ENCODE results near the gene RPRD1B. TPM values are rescaled to one million over a fixed set of nuclear protein-coding genes. Genes with fewer than 3 reads are reported as not detected.

RPRD1B gene
- total and polyA plus RNA-seq, 2 of the 13 experiments (the other 11 are each of a cell fraction or from before 2014, with no cell fraction given) = 31.1 to 41.5 TPM

GRCh38 chr20:38126932-38127621 lies 93.5 kb downstream of the RPRD1B start (continued):
- TF ChIP-seq DZIP1 (CRISPR knock-in tag; IDR thresholded peaks at IDR 0.05) = no peak
- TF ChIP-seq ZBTB7B (CRISPR knock-in tag; IDR thresholded peaks at IDR 0.05) = no peak
- TF ChIP-seq NBN (conservative IDR thresholded peaks at IDR 0.05) = no peak
- TF ChIP-seq HNF4G (IDR thresholded peaks at IDR 0.05; ENCODE audit: borderline replicate concordance, low read depth, low read length) = no peak
- no peak for TF ChIP-seq HNF4G (CRISPR knock-in tag; IDR thresholded peaks at IDR 0.05; ENCODE audit: borderline replicate concordance, low read depth)
- TF ChIP-seq BCL3 (CRISPR knock-in tag; IDR thresholded peaks at IDR 0.05) = no peak
- no peak for TF ChIP-seq ZNF687 (CRISPR knock-in tag; IDR thresholded peaks at IDR 0.05)
- no peak for TF ChIP-seq ZNF460 (CRISPR knock-in tag; IDR thresholded peaks at IDR 0.05; ENCODE audit: borderline replicate concordance)
- no peak for TF ChIP-seq ZMYM4 (CRISPR knock-in tag; IDR thresholded peaks at IDR 0.05)
- TF ChIP-seq PHF8 (CRISPR knock-in tag; IDR thresholded peaks at IDR 0.05) = no peak
- no peak for TF ChIP-seq ZNF580 (CRISPR knock-in tag; IDR thresholded peaks at IDR 0.05; ENCODE audit: borderline replicate concordance, low read depth)
- TF ChIP-seq E2F5 (CRISPR knock-in tag; conservative IDR thresholded peaks at IDR 0.05) = no peak
- TF ChIP-seq SNAPC5 (CRISPR knock-in tag; IDR thresholded peaks at IDR 0.05; ENCODE audit: borderline replicate concordance) = no peak
- no peak for TF ChIP-seq ELF4 (CRISPR knock-in tag; IDR thresholded peaks at IDR 0.05; ENCODE audit: borderline replicate concordance)
- no peak for TF ChIP-seq KLF6 (CRISPR knock-in tag; IDR thresholded peaks at IDR 0.05)
- no peak for TF ChIP-seq GATAD2A (CRISPR knock-in tag; IDR thresholded peaks at IDR 0.05)
- TF ChIP-seq HNRNPL (IDR thresholded peaks at IDR 0.05; ENCODE audit: low read depth, low read length) = 0 out of 2 replicates have a peak, but pooled peaks have one; percentile 5
- TF ChIP-seq IRF1 (CRISPR knock-in tag; IDR thresholded peaks at IDR 0.05; ENCODE audit: low read depth) = no peak
